Central memory CD8-positive, alpha-beta T cell (primary cell): ENCODE data around the gene TMEM50A.
"Not testable (repeated sequence)": the region's sequence is repeated elsewhere in the genome, so short reads cannot be mapped to it uniquely, and the experiment has no call there.

Experiments
- ATAC-seq: fragments of 150-1000 bp; cut with Tn5 transposase; replicated peaks from 2 replicates; pipeline ENCODE4 v1.10.0; 2022; ENCODE audit warnings: mild to moderate bottlenecking, moderate FRiP score, moderate number of reproducible peaks; ENCODE audit not compliant: poor library complexity, severe bottlenecking; ENCODE audit errors: extremely low read depth
- DNase-seq, 2 donors: peaks; one replicate each; pipeline ENCODE4 v3.0.0; 2021; ENCODE audit warnings: low spot score in 2 of 2
- H3K27ac Mint-ChIP-seq: one replicate; pipeline ENCODE4 v1.8.0; 2022; ENCODE audit warnings: low read depth, mild to moderate bottlenecking, moderate library complexity, mixed read lengths
- H3K27me3 Mint-ChIP-seq: one replicate; pipeline ENCODE4 v1.8.0; 2022; ENCODE audit warnings: mixed read lengths
- H3K36me3 Mint-ChIP-seq: one replicate; pipeline ENCODE4 v1.8.0; 2022; ENCODE audit warnings: mild to moderate bottlenecking, moderate library complexity, mixed read lengths; ENCODE audit not compliant: insufficient read depth
- H3K4me1 Mint-ChIP-seq: one replicate; pipeline ENCODE4 v1.8.0; 2022; ENCODE audit warnings: mixed read lengths
- H3K4me3 Mint-ChIP-seq: one replicate; pipeline ENCODE4 v1.8.0; 2022; ENCODE audit warnings: mild to moderate bottlenecking, moderate library complexity, mixed read lengths
- H3K9me3 Mint-ChIP-seq: one replicate; pipeline ENCODE4 v1.8.0; 2022; ENCODE audit warnings: mixed read lengths

The TMEM50A gene

GRCh38 chr1:25338188-25338981, at the start of gene TMEM50A:
Gene TMEM50A (plus strand): TSS chr1:25338334. CDS start chr1:25340487, 2,153 bp downstream.
- DNase-seq: peak; percentile 84 to 91
- Mint-ChIP-seq H3K36me3 (peaks cover 33% of the 10 kb centered on the region), H3K27me3 (no peaks in the 10 kb centered on the region), H3K27ac (peak within 1 kb of the TSS; percentile 95), H3K4me1 (peaks cover 34% of the 10 kb centered on the region), H3K9me3 (no peaks in the 10 kb centered on the region), H3K4me3 (peak within 1 kb of the TSS; percentile 99)
- ATAC-seq: peak; percentile 17

- not testable (repeated sequence) for H3K36me3 Mint-ChIP-seq, H3K4me3 Mint-ChIP-seq, H3K27me3 Mint-ChIP-seq, H3K27ac Mint-ChIP-seq, ATAC-seq, H3K9me3 Mint-ChIP-seq, H3K4me1 Mint-ChIP-seq, DNase-seq
Measured at GRCh38 chr1:25288573-25289101, 49.5 kb upstream of the TMEM50A start.

GRCh38 chr1:25290043-25290442, 48.1 kb upstream of the TMEM50A start:
- not testable (repeated sequence) for H3K4me1 Mint-ChIP-seq, DNase-seq, H3K4me3 Mint-ChIP-seq, H3K27ac Mint-ChIP-seq, H3K36me3 Mint-ChIP-seq, H3K9me3 Mint-ChIP-seq, H3K27me3 Mint-ChIP-seq
- peak; percentile 62 for ATAC-seq

GRCh38 chr1:25293426-25293825, 44.7 kb upstream of the TMEM50A start:
- DNase-seq, H3K4me1 Mint-ChIP-seq, H3K4me3 Mint-ChIP-seq, ATAC-seq, H3K27me3 Mint-ChIP-seq, H3K36me3 Mint-ChIP-seq, H3K27ac Mint-ChIP-seq, H3K9me3 Mint-ChIP-seq: not testable (repeated sequence)

- DNase-seq, H3K27ac Mint-ChIP-seq, H3K4me1 Mint-ChIP-seq, H3K36me3 Mint-ChIP-seq, ATAC-seq, H3K27me3 Mint-ChIP-seq, H3K4me3 Mint-ChIP-seq, H3K9me3 Mint-ChIP-seq: not testable (repeated sequence)
Measured at GRCh38 chr1:25294889-25295826, 43.0 kb upstream of the TMEM50A start.

- not testable (repeated sequence) for H3K36me3 Mint-ChIP-seq, H3K4me1 Mint-ChIP-seq, H3K9me3 Mint-ChIP-seq, H3K4me3 Mint-ChIP-seq, H3K27me3 Mint-ChIP-seq
- DNase-seq: peak in 1 of 2 donors; percentile 12
- H3K27ac Mint-ChIP-seq: peak overlapping the region; percentile 51
- peak; percentile 58 for ATAC-seq
Measured at GRCh38 chr1:25296501-25296900, 41.6 kb upstream of the TMEM50A start.

GRCh38 chr1:25300729-25301128, 37.4 kb upstream of the TMEM50A start:
- not testable (repeated sequence) for H3K27ac Mint-ChIP-seq, DNase-seq

GRCh38 chr1:25302330-25302729, 35.8 kb upstream of the TMEM50A start:
- not testable (repeated sequence) for H3K4me1 Mint-ChIP-seq, H3K4me3 Mint-ChIP-seq, ATAC-seq

More at GRCh38 chr1:25300729-25301128, 37.4 kb upstream of the TMEM50A start:
- not testable (repeated sequence) for H3K4me1 Mint-ChIP-seq, H3K9me3 Mint-ChIP-seq, ATAC-seq, H3K4me3 Mint-ChIP-seq, H3K27me3 Mint-ChIP-seq, H3K36me3 Mint-ChIP-seq

GRCh38 chr1:25304936-25305335, 33.2 kb upstream of the TMEM50A start:
- H3K27ac Mint-ChIP-seq, DNase-seq, H3K4me3 Mint-ChIP-seq, H3K27me3 Mint-ChIP-seq, ATAC-seq, H3K9me3 Mint-ChIP-seq, H3K36me3 Mint-ChIP-seq: not testable (repeated sequence)
- H3K4me1 Mint-ChIP-seq: peaks cover 14% of the 10 kb centered on the region

More at GRCh38 chr1:25302330-25302729, 35.8 kb upstream of the TMEM50A start:
- not testable (repeated sequence) for H3K27me3 Mint-ChIP-seq, DNase-seq, H3K36me3 Mint-ChIP-seq, H3K27ac Mint-ChIP-seq, H3K9me3 Mint-ChIP-seq

GRCh38 chr1:25308168-25308567, 30.0 kb upstream of the TMEM50A start:
- not testable (repeated sequence) for H3K4me3 Mint-ChIP-seq, H3K27me3 Mint-ChIP-seq, H3K27ac Mint-ChIP-seq, DNase-seq, H3K9me3 Mint-ChIP-seq, ATAC-seq, H3K36me3 Mint-ChIP-seq
- H3K4me1 Mint-ChIP-seq: peaks cover 18% of the 10 kb centered on the region

- not testable (repeated sequence) for H3K36me3 Mint-ChIP-seq, H3K27ac Mint-ChIP-seq, H3K27me3 Mint-ChIP-seq, H3K9me3 Mint-ChIP-seq, DNase-seq, H3K4me3 Mint-ChIP-seq
- peak; percentile 70 for ATAC-seq
- H3K4me1 Mint-ChIP-seq: peaks cover 24% of the 10 kb centered on the region
Measured at GRCh38 chr1:25309085-25309484, 29.0 kb upstream of the TMEM50A start.

- peaks cover 24% of the 10 kb centered on the region for H3K4me1 Mint-ChIP-seq
- H3K27me3 Mint-ChIP-seq, ATAC-seq, H3K4me3 Mint-ChIP-seq, H3K36me3 Mint-ChIP-seq, H3K9me3 Mint-ChIP-seq, H3K27ac Mint-ChIP-seq, DNase-seq: not testable (repeated sequence)
Measured at GRCh38 chr1:25309486-25309885, 28.6 kb upstream of the TMEM50A start.
